Osteoblast (primary cell): ENCODE measurements around the gene CCDC174. TPM values are rescaled to one million over a fixed set of nuclear protein-coding genes. Genes with fewer than 3 reads are reported as not detected.

Experiments used
- DNase-seq: peaks from one replicate; pipeline ENCODE4 v3.0.0; 2011; ENCODE audit warnings: low spot score, mixed read lengths; ENCODE audit not compliant: insufficient read length; ENCODE audit errors: missing footprints
- H2AFZ ChIP-seq: 2 replicates; pipeline ENCODE4 v1.6.0; 2011; ENCODE audit warnings: mild to moderate bottlenecking, low read length
- H3K27ac ChIP-seq: 2 replicates; pipeline ENCODE4 v1.5.1; 2011; ENCODE audit warnings: mild to moderate bottlenecking, low read depth, low read length, moderate library complexity
- H3K27me3 ChIP-seq: 2 replicates; pipeline ENCODE4 v1.6.0; 2012; ENCODE audit warnings: mild to moderate bottlenecking, control low read depth, inconsistent platforms, low read length, moderate library complexity; ENCODE audit not compliant: insufficient read depth
- H3K36me3 ChIP-seq: 2 replicates; pipeline ENCODE4 v1.5.1; 2011; ENCODE audit warnings: mild to moderate bottlenecking, low read length, control low read depth, moderate library complexity; ENCODE audit not compliant: insufficient read depth
- H3K4me1 ChIP-seq: 2 replicates; pipeline ENCODE4 v1.5.1; 2011; ENCODE audit warnings: mild to moderate bottlenecking, low read length, control low read depth, moderate library complexity; ENCODE audit not compliant: insufficient read depth
- H3K4me2 ChIP-seq: 2 replicates; pipeline ENCODE4 v1.6.0; 2011; ENCODE audit warnings: mild to moderate bottlenecking, low read length; ENCODE audit not compliant: insufficient read depth
- H3K4me3 ChIP-seq: fragments of 200-600 bp; sonication (generic); 3 replicates; pipeline ENCODE4 v1.5.1; 2012; ENCODE audit warnings: mild to moderate bottlenecking, low read length, inconsistent platforms; ENCODE audit not compliant: insufficient read depth
- H3K79me2 ChIP-seq: 2 replicates; pipeline ENCODE4 v1.6.0; 2012; ENCODE audit warnings: mild to moderate bottlenecking, low read length, control low read depth, inconsistent platforms; ENCODE audit not compliant: insufficient read depth
- H3K9me3 ChIP-seq: 2 replicates; pipeline ENCODE4 v1.5.1; 2011; ENCODE audit warnings: low read depth, low read length, control low read depth
- H4K20me1 ChIP-seq: 2 replicates; pipeline ENCODE4 v1.6.0; 2012; ENCODE audit warnings: mild to moderate bottlenecking, low read length, control low read depth; ENCODE audit not compliant: insufficient read depth
- CTCF ChIP-seq: IDR thresholded peaks from 2 replicates; pipeline ENCODE4 v1.5.1; 2011; ENCODE audit warnings: mild to moderate bottlenecking, low read depth, low read length, moderate library complexity; ENCODE audit errors: extremely low read depth
- total RNA-seq: library from RNA; depleted of rRNA; stranded (reverse); fragments of >200 nt; gene quantifications from 2 replicates; pipeline ENCODE4 v1.2.3, GENCODE V29; 2012

CCDC174 gene
- total RNA-seq, 1 donor = 14.5 TPM

GRCh38 chr3:14674841-14675240 lies 23.3 kb downstream of the CCDC174 start, which contains the start of gene C3orf20:
TSS of gene C3orf20 (plus strand) at chr3:14675141. CDS start at chr3:14682714, 7,573 bp downstream.
- no peaks in the 10 kb centered on the region for H3K79me2 ChIP-seq
- no peaks in the 10 kb centered on the region for H4K20me1 ChIP-seq
- no peak for TF ChIP-seq CTCF
- no peak within 1 kb of the TSS for H2AFZ ChIP-seq
- DNase-seq = no peak
- H3K9me3 ChIP-seq = no peaks in the 10 kb centered on the region
- H3K27ac ChIP-seq = no peak within 1 kb of the TSS
- H3K36me3 ChIP-seq = peaks cover 26% of the 10 kb centered on the region
- no peak within 1 kb of the TSS for H3K4me3 ChIP-seq
- H3K4me2 ChIP-seq = no peak within 1 kb of the TSS
- no peaks in the 10 kb centered on the region for H3K27me3 ChIP-seq
- H3K4me1 ChIP-seq = no peaks in the 10 kb centered on the region

GRCh38 chr3:14676881-14677280 lies 25.3 kb downstream of the CCDC174 start:
- TF ChIP-seq CTCF = no peak
- DNase-seq = no peak
- no peaks in the 10 kb centered on the region for H3K4me1 ChIP-seq
- H3K27ac ChIP-seq = no peak overlapping the region
- no peak overlapping the region for H2AFZ ChIP-seq
- no peak overlapping the region for H3K4me3 ChIP-seq
- no peaks in the 10 kb centered on the region for H4K20me1 ChIP-seq
- peaks cover 6% of the 10 kb centered on the region for H3K36me3 ChIP-seq
- H3K4me2 ChIP-seq = no peak overlapping the region
- H3K9me3 ChIP-seq = no peaks in the 10 kb centered on the region
- no peaks in the 10 kb centered on the region for H3K27me3 ChIP-seq
- no peaks in the 10 kb centered on the region for H3K79me2 ChIP-seq

- no peak overlapping the region for H2AFZ ChIP-seq
- H3K4me1 ChIP-seq = no peaks in the 10 kb centered on the region
- no peak for DNase-seq
- H3K36me3 ChIP-seq = no peaks in the 10 kb centered on the region
- no peaks in the 10 kb centered on the region for H3K27me3 ChIP-seq
- TF ChIP-seq CTCF = no peak
- H4K20me1 ChIP-seq = no peaks in the 10 kb centered on the region
- H3K4me3 ChIP-seq = no peak overlapping the region
- no peaks in the 10 kb centered on the region for H3K79me2 ChIP-seq
- H3K4me2 ChIP-seq = no peak overlapping the region
- H3K27ac ChIP-seq = no peak overlapping the region
- H3K9me3 ChIP-seq = no peaks in the 10 kb centered on the region
Measured at GRCh38 chr3:14678015-14678503, 26.5 kb downstream of the CCDC174 start.

- Histone ChIP-seq H3K4me3 (no peak overlapping the region), H3K4me1 (no peaks in the 10 kb centered on the region), H3K4me2 (no peak overlapping the region), H4K20me1 (no peaks in the 10 kb centered on the region), H3K27ac (no peak overlapping the region), H3K36me3 (no peaks in the 10 kb centered on the region), H3K27me3 (no peaks in the 10 kb centered on the region), H3K9me3 (no peaks in the 10 kb centered on the region), H3K79me2 (no peaks in the 10 kb centered on the region), H2AFZ (no peak overlapping the region)
- DNase-seq = no peak
- TF ChIP-seq CTCF = no peak
Measured at GRCh38 chr3:14680115-14680514, 28.6 kb downstream of the CCDC174 start.
